Nephron (organoid): ENCODE results near the gene PPP2R2C.

Experiments used
- H3K27ac Mint-ChIP-seq, 3 experiments: 2 replicates each; pipeline ENCODE4 v1.8.0; 2020; ENCODE audit warnings: mixed read lengths in 3 of 3, mild to moderate bottlenecking in 2 of 3, moderate library complexity in 1 of 3
- H3K27me3 Mint-ChIP-seq: 2 replicates; pipeline ENCODE4 v1.8.0; 2021; ENCODE audit warnings: low read depth, mild to moderate bottlenecking, moderate library complexity, mixed read lengths
- H3K36me3 Mint-ChIP-seq: 2 replicates; pipeline ENCODE4 v1.8.0; 2020; ENCODE audit warnings: low read depth, mixed read lengths
- H3K4me1 Mint-ChIP-seq: 2 replicates; pipeline ENCODE4 v1.8.0; 2020; ENCODE audit warnings: mixed read lengths
- H3K4me3 Mint-ChIP-seq, 3 experiments: 2 replicates each; pipeline ENCODE4 v1.8.0; 2020; ENCODE audit warnings: mild to moderate bottlenecking in 3 of 3, mixed read lengths in 3 of 3, moderate library complexity in 2 of 3
- H3K9me3 Mint-ChIP-seq: 2 replicates; pipeline ENCODE4 v1.8.0; 2020; ENCODE audit warnings: mixed read lengths
- TF ChIP-seq, protein P1 (sequence below), 3 experiments: fragments of 200-600 bp; sonication (generic); IDR thresholded peaks; one replicate each; pipeline ENCODE4 v1.5.0; 2021; ENCODE audit warnings: antibody characterized with exemption in 3 of 3; ENCODE audit not compliant: unreplicated experiment in 3 of 3

Gene PPP2R2C

DNA sequence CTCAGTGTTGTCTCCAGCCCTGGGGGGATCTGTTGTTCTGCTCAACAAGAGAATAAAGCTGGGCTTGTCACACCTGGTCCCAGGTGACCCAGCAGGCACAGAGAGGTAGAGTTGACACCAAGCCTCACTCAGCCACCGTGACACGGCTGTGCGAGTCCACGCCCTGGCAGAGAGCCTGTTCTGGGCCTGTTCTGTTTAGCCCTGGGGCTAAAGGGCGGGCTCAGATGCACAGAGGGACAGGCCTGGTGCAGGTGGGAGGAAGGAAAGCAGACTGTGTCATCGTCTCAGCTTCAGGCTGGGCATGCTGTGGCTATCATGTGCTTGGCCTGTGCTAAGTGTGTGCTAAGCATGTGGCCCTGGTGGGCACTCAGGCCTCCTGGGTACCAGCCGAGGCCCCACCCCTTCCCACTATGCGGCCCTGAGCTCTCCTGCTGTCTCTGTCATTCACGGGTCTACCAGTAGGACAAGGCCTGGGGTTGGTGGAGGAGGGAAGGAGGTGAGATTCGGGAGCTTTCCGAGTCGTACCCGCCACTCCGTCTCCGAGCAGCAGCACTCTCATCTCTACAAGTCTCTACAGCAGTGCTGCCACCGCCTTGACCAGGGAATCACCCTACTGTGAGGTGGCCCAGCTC, 191.9 kb downstream of the PPP2R2C start:
- Mint-ChIP-seq H3K36me3 (peaks cover 7% of the 10 kb centered on the region), H3K4me3 (no peak overlapping the region), H3K27me3 (no peaks in the 10 kb centered on the region), H3K9me3 (no peaks in the 10 kb centered on the region), H3K4me1 (peaks cover 45% of the 10 kb centered on the region), H3K27ac (peak overlapping the region in 1 of 3 experiments; percentile 16)
- TF ChIP-seq, protein P1, sequence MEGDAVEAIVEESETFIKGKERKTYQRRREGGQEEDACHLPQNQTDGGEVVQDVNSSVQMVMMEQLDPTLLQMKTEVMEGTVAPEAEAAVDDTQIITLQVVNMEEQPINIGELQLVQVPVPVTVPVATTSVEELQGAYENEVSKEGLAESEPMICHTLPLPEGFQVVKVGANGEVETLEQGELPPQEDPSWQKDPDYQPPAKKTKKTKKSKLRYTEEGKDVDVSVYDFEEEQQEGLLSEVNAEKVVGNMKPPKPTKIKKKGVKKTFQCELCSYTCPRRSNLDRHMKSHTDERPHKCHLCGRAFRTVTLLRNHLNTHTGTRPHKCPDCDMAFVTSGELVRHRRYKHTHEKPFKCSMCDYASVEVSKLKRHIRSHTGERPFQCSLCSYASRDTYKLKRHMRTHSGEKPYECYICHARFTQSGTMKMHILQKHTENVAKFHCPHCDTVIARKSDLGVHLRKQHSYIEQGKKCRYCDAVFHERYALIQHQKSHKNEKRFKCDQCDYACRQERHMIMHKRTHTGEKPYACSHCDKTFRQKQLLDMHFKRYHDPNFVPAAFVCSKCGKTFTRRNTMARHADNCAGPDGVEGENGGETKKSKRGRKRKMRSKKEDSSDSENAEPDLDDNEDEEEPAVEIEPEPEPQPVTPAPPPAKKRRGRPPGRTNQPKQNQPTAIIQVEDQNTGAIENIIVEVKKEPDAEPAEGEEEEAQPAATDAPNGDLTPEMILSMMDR (IDR thresholded peaks at IDR 0.05; ENCODE audit: unreplicated experiment in 3 of 3) = no peak

DNA sequence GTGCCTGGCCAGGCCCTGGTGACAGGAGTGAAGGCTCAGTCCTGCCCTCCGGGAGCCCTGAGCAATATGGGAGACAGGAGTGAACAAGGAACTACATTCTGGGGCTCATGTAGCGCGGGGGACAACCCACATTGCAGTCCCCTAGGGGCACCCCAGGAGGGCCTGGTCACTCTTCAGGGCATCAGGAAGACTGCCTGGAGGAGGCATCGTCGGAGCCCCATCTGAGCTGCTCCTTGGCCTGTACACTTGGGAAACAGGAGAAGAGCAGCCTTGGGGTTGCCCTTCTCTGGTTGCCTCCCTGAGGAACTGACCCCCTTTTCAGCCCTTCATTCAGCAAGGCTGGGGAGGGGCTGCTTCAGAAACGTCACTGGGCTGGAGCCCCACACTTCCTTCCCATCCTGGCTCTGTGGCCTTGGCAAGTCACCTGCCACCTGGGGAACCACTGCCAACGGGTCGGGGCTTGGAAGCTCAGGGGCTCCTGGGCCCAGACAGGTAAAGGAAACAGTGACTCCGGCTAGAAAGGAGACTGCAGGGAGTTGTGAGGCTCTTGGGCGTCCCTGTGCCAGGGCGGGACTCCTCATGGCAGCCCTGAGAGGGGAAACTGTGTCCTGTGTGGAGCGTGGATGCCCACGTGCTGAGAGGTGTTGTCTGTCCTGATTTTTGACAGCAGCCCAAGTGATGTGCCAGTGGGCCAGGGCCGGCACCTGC, 192.7 kb downstream of the PPP2R2C start:
- TF ChIP-seq, protein P1 (IDR thresholded peaks at IDR 0.05; ENCODE audit: unreplicated experiment in 3 of 3) = no peak
- H3K4me1 Mint-ChIP-seq = peaks cover 48% of the 10 kb centered on the region
- peaks cover 4% of the 10 kb centered on the region for H3K36me3 Mint-ChIP-seq
- H3K27ac Mint-ChIP-seq = peak overlapping the region in 1 of 3 experiments; percentile 22
- H3K9me3 Mint-ChIP-seq = no peaks in the 10 kb centered on the region
- H3K4me3 Mint-ChIP-seq = no peak overlapping the region
- no peaks in the 10 kb centered on the region for H3K27me3 Mint-ChIP-seq

DNA sequence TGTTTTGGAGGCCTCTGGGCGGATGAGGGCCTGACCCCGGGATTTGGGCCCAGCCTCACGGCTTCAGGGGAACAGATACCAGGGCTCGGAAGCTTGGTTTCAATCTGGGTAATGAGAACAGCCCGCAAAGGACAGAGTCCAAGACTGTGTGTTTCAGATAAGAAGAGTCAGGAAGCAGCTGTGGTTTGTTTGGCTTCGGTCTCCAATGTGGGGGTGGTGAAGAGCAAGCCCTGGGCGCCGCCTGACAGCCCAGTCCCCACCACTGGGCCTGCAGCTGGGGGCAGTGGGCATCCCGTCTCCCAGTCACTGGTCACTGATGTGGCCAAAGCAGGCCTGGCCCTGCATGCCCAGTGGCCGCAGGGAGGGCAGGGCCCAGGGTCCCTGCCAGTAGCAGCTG, 193.6 kb downstream of the PPP2R2C start:
- Mint-ChIP-seq H3K36me3 (peaks cover 4% of the 10 kb centered on the region), H3K27ac (peak overlapping the region in 2 of 3 experiments; percentile 93 to 94), H3K4me1 (peaks cover 55% of the 10 kb centered on the region), H3K9me3 (no peaks in the 10 kb centered on the region), H3K27me3 (no peaks in the 10 kb centered on the region), H3K4me3 (peak overlapping the region in 1 of 3 experiments; percentile 34)
- TF ChIP-seq, protein P1 (IDR thresholded peaks at IDR 0.05; ENCODE audit: unreplicated experiment in 3 of 3) = no peak

DNA sequence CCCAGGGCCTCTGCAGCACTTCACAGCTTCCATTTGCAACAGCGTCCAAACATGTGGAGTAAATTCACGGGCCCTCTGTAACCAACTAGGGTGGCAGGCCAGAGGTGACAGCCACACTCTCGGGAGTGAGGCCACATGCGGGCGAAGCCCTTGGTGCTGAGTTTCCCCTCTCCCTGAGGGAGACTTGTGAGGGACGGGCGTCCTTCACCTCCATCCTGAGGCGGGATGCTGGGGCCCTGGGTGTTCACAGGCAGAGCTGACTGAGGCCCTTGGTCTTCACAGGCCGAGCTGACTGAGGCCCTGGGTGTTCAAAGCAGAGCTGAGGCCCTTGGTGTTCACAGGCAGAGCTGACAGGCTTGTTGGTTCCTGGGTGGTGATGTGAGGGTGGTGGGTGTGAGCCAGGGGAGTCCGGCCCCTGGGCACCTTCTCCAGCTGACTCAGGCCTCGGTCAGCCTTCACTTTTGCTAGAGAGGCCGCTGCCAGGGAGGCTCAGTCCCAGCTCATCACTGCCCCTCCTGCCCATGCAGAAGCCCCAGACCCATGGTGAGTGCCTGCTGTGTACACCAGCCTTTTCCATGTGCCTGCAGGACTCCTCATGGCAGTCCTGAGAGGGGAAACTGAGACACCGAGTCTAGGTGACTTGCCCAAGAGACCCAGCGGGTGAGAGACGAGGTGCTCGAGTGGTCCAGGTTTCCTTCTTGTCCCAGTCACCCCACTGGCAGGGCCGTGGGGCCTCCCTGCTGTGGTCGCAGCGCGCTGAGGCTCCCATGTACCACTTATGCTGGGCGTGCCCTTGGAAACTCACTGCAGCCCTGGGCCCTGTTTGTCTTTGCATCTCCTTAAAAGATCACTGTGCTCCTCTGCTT, 194.2 kb downstream of the PPP2R2C start:
- no peaks in the 10 kb centered on the region for H3K9me3 Mint-ChIP-seq
- H3K27me3 Mint-ChIP-seq = no peaks in the 10 kb centered on the region
- TF ChIP-seq, protein P1 (IDR thresholded peaks at IDR 0.05; ENCODE audit: unreplicated experiment in 3 of 3) = no peak
- H3K4me1 Mint-ChIP-seq = peaks cover 61% of the 10 kb centered on the region
- H3K4me3 Mint-ChIP-seq = peak overlapping the region in 1 of 3 experiments; percentile 34
- H3K36me3 Mint-ChIP-seq = peaks cover 4% of the 10 kb centered on the region
- peak overlapping the region in 2 of 3 experiments; percentile 93 to 94 for H3K27ac Mint-ChIP-seq

DNA sequence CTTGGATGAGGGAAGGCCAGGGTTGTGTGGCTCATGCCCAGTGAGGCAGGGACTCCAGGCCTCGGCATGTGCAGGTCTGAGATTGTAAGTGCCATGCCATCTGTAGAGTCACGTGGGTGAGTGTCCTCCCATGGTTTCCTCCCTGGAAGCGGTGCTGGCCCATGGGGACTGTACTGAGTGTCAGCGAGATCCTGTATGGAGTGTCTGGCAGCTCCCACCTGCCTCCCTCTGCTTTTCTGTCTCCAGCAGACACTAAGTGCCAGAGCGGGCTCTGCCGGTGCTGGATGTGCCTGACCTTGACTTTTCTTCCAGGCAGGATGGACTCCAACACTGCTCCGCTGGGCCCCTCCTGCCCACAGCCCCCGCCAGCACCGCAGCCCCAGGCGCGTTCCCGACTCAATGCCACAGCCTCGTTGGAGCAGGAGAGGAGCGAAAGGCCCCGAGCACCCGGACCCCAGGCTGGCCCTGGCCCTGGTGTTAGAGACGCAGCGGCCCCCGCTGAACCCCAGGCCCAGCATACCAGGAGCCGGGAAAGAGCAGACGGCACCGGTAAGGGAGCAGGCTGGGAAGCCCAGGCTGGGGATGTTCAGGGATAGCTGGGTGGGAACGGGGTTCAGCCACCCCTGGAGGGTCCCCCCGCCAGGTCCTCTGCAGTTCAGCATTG, 195.1 kb downstream of the PPP2R2C start:
- H3K36me3 Mint-ChIP-seq = no peaks in the 10 kb centered on the region
- H3K27me3 Mint-ChIP-seq = no peaks in the 10 kb centered on the region
- H3K4me3 Mint-ChIP-seq = peak overlapping the region in 1 of 3 experiments; percentile 18
- H3K9me3 Mint-ChIP-seq = no peaks in the 10 kb centered on the region
- peak overlapping the region; percentile 48 to 74 (median 67) for H3K27ac Mint-ChIP-seq
- H3K4me1 Mint-ChIP-seq = peaks cover 62% of the 10 kb centered on the region
- TF ChIP-seq, protein P1 (IDR thresholded peaks at IDR 0.05; ENCODE audit: unreplicated experiment in 3 of 3) = no peak
